ENCODE results near the gene SLC26A2.

SLC26A2 gene

DNA sequence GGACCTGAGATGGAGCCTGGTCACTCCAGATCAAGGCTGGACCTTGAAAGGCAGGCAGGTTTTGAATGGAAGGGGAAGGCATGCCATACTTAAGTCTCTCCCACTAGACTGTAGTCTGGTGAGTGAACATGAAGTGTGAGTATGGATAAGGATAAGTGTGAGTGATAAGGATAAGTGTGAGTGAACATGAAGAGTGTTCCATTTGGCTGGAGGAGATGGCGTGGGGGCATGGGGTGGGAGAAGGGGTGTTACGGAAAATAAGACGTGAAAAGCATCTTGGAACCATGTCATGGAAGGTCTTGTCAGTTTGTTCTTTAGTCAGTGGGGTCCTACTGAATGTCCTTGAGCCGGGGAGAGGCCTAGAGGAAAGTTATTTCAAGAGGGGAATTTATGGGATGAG lies 72.8 kb downstream of the SLC26A2 start:
- TF ChIP-seq, protein P1, sequence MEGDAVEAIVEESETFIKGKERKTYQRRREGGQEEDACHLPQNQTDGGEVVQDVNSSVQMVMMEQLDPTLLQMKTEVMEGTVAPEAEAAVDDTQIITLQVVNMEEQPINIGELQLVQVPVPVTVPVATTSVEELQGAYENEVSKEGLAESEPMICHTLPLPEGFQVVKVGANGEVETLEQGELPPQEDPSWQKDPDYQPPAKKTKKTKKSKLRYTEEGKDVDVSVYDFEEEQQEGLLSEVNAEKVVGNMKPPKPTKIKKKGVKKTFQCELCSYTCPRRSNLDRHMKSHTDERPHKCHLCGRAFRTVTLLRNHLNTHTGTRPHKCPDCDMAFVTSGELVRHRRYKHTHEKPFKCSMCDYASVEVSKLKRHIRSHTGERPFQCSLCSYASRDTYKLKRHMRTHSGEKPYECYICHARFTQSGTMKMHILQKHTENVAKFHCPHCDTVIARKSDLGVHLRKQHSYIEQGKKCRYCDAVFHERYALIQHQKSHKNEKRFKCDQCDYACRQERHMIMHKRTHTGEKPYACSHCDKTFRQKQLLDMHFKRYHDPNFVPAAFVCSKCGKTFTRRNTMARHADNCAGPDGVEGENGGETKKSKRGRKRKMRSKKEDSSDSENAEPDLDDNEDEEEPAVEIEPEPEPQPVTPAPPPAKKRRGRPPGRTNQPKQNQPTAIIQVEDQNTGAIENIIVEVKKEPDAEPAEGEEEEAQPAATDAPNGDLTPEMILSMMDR (IDR thresholded peaks at IDR 0.05; ENCODE audit: insufficient read depth, low read length, poor library complexity, severe bottlenecking) = no peak
- DNase-seq (ENCODE audit: extremely low read depth, insufficient read length) = no peak
- H3K27me3 ChIP-seq (replicated peaks; ENCODE audit: control insufficient read depth, insufficient read depth, low read length) = no peaks in the 10 kb centered on the region
- H3K4me3 ChIP-seq (replicated peaks; ENCODE audit: low read depth, low read length) = no peak overlapping the region
- H3K36me3 ChIP-seq (ENCODE audit: control insufficient read depth, insufficient read depth, low read length) = peaks cover 39% of the 10 kb centered on the region

DNA sequence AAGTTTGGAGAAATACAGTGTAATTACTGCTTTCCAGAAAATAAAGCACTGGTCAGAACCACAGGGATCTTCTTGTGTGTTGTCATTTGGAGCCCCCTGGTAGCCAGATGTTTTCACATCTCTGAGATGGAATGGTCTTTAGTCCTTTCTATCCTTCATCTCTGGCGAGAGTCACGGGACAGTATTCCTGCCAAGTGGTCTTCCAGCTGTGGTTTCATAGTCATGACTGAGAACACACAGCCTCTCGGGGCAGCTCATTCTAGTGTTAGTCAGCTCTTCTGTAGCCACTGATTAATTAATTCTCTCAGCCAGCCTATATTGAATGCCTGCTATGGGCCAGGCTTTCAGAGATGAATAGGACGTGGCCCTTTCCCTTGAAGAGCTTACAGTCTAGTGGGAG lies 74.1 kb downstream of the SLC26A2 start:
- no peak for DNase-seq (ENCODE audit: extremely low read depth, insufficient read length)
- H3K4me3 ChIP-seq (replicated peaks; ENCODE audit: low read depth, low read length) = no peak overlapping the region
- peaks cover 39% of the 10 kb centered on the region for H3K36me3 ChIP-seq (ENCODE audit: control insufficient read depth, insufficient read depth, low read length)
- TF ChIP-seq, protein P1 (IDR thresholded peaks at IDR 0.05; ENCODE audit: insufficient read depth, low read length, poor library complexity, severe bottlenecking) = no peak
- no peaks in the 10 kb centered on the region for H3K27me3 ChIP-seq (replicated peaks; ENCODE audit: control insufficient read depth, insufficient read depth, low read length)

- no peak for DNase-seq (ENCODE audit: extremely low read depth, insufficient read length)
- H3K36me3 ChIP-seq (ENCODE audit: control insufficient read depth, insufficient read depth, low read length) = peaks cover 39% of the 10 kb centered on the region
- TF ChIP-seq, protein P1 (IDR thresholded peaks at IDR 0.05; ENCODE audit: insufficient read depth, low read length, poor library complexity, severe bottlenecking) = no peak
- H3K4me3 ChIP-seq (replicated peaks; ENCODE audit: low read depth, low read length) = no peak overlapping the region
- no peaks in the 10 kb centered on the region for H3K27me3 ChIP-seq (replicated peaks; ENCODE audit: control insufficient read depth, insufficient read depth, low read length)
Measured at GRCh38 chr5:150035139-150035895, 74.8 kb downstream of the SLC26A2 start.

DNA sequence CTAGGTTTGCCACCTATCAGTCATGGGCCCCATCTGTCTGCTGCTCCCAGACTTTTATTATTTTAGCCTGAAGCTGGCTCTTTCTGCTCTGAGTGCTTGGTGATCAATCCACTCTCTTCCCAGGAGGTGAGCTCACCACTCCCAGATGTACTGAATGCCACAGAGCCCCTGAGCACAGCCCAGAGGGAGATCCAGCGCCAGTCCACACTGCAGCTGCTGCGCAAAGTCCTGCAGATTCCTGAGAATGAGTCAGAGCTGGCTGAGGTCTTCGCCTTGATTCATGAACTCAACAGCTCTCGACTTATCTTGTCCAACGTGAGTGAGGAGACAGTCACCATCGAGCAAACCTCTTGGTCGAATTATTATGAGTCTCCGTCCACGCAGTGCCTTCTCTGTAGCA lies 76.0 kb downstream of the SLC26A2 start:
- no peak for DNase-seq (ENCODE audit: extremely low read depth, insufficient read length)
- TF ChIP-seq, protein P1 (IDR thresholded peaks at IDR 0.05; ENCODE audit: insufficient read depth, low read length, poor library complexity, severe bottlenecking) = no peak
- peaks cover 40% of the 10 kb centered on the region for H3K36me3 ChIP-seq (ENCODE audit: control insufficient read depth, insufficient read depth, low read length)
- H3K4me3 ChIP-seq (replicated peaks; ENCODE audit: low read depth, low read length) = no peak overlapping the region
- no peaks in the 10 kb centered on the region for H3K27me3 ChIP-seq (replicated peaks; ENCODE audit: control insufficient read depth, insufficient read depth, low read length)
